Activated gamma-delta T cell treated with Interleukin-2 at 50 U/mL for 16 hours (primary cell): ENCODE results near the gene SYT12.
"Not testable (repeated sequence)": the region's sequence is repeated elsewhere in the genome, so short reads cannot be mapped to it uniquely, and the experiment has no call there.

Source experiments
- DNase-seq: peaks from one replicate; pipeline ENCODE4 v3.0.0-alpha.2; 2020

SYT12 gene, protein sequence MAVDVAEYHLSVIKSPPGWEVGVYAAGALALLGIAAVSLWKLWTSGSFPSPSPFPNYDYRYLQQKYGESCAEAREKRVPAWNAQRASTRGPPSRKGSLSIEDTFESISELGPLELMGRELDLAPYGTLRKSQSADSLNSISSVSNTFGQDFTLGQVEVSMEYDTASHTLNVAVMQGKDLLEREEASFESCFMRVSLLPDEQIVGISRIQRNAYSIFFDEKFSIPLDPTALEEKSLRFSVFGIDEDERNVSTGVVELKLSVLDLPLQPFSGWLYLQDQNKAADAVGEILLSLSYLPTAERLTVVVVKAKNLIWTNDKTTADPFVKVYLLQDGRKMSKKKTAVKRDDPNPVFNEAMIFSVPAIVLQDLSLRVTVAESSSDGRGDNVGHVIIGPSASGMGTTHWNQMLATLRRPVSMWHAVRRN

DNA sequence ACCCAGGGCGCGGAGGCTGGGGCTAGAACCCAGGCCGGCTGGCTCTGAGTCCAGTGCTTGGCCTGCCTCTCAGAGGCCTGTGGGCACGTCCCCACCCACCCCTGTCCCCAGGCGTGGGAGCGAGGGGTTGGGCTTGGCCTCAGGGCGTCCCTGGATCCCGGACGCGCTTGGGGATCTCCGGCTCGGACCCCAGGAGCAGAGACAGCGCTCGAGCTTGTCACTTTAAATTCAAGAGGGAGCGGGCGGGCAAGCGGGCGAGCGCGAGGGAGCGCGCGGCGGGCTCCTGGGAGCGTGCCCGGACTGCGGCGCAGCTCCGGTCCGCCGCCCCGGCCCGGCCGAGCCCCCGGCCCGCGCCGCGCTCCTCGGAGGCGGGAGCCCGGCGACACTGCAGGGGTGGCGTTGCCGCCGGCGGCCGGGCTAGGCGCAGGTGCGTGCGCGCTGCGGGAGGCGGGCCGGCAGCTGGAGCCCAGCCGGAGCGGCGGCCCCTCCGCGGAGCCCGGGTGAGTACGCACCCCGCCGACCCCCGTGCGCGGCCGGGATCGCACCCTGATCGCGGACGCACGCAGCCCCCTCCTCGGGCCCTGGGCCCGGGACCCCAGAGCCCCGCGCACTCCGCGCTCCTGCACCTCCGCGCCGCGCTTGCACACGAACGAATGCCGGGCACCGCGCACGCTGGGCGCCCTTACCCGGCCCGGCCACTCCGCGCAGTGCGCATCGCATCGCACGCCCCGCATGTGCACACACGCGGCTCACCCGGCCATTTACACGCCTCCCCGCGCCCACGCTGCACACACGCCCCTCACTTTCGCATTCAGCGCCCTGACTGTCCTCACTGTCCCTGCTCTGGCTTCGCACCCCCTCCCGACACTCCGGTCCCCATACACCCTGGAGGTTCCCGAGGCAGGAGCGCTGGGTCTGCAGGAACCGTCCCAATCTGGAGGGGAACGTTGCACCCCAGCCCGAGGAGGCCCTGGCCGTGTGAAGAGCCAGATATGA, at the start of gene SYT12:
Gene SYT12, plus strand, starts transcription at position 174 of the 996 bp plus-strand sequence. CDS start 7,011 bp downstream, outside the sequence.
- DNase-seq, result no peak

DNA sequence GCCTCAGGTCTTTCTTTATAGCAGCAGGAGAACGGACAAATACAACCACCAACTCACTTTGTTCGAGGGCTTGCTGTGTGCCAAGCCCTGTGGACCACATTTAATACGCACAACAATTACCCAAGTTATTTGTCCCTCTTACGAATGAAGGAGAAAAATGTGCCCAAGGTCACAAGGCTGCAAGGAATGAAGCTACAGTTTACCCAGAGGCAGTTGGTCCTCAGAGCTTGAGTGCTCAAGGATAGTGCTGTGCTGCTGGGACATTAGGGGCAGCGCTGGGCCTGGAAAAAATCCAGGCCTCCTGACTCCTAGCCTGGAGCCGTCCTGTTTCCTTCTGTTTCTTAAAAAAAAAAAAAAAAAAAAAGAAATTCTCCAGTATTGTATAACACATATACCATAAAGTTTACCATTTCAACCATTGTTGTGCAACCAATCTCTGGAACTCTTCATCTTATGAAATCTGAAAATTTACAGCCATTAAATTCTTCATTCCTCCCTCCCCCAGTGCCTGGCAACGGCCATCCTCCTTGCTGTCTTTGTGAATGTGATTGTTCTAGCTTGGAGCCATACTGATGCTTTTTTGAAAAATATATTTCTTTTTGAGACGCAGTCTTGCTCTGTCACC, 48.9 kb upstream of the SYT12 start:
- no peak for DNase-seq

DNA sequence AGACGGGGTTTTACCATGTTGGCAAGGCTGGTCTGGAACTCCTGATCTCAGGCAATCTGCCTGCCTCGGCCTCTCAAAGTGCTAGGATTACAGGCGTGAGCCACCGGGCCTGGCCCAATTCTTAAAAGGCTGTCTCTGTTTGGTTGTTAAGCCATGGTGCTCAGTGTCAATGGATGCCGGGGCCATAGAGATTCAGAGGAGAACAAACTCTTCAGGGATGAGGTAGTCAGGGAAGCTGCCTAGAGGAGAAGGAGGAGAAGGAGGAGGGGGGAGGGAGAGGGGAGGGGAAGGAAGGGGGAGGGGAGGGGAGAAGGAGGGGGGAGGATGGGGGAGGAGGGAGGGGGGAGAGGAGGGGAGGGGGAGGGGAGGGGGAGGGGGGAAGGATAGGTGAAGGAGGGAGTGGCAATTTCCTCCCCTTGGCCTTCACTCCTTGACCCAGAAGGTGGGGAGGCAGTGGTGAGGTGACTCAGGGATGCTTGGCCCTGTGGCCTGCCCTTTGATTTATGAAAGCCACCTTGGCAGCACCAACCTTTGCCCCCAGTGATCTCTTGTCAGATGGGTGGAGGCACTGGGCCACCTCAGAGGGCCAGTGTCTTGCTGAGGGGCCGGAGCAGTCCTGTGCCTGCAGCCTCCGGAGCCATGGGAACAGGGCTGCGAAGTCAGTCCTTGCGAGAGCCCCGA, 48.1 kb upstream of the SYT12 start, which contains the start of gene C11orf86:
Gene C11orf86, plus strand, starts transcription at position 581 of the 681 bp plus-strand sequence. Its CDS starts 59 bp downstream, at position 640.
- DNase-seq, result no peak

DNA sequence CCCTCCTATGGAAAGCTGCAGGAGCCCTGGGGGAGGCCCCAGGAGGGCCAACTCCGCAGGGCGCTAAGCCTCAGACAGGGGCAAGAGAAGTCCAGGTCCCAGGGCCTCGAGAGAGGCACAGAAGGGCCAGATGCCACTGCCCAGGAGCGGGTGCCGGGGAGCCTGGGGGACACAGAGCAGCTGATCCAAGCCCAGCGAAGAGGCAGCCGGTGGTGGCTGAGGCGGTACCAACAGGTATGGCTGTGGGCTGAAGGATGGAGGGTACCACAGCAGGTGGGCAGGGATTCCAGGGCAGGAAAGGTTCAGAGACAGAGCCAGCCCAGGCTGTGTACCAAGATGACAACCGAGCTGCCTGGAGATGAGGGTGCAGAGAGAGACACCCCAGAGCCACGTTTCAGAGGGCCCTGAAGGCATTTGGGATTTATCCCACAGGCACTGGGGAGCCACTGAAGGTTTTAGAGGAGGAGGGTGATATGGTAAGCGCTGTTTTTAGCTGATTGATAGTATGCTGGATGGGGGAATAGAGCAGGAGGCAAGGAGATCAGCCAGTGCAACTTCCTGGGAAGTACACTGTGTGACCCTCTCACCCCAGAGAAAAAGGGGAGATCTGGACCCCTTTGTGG, 47.4 kb upstream of the SYT12 start:
- no peak for DNase-seq

DNA sequence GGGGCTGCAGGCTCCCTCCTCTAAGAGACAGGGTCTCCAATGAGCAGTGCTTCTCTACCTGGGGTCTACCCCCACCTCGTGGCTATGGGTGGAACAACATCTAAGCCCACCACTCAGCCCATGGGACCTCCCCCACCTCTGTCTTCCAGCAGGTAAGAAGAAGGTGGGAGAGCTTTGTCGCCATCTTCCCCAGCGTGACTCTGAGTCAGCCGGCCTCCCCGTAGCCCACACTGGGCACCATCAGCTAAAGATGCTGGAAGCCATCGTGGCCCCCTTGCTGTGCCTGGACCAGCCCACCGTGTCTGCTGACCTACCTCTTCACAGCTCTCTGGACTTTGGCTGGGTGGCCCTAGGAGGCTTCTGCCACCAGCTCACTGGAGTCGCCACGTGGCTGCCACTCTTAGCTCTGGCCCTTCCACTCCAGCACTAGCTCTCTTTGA, 46.9 kb upstream of the SYT12 start:
- DNase-seq, result no peak

DNA sequence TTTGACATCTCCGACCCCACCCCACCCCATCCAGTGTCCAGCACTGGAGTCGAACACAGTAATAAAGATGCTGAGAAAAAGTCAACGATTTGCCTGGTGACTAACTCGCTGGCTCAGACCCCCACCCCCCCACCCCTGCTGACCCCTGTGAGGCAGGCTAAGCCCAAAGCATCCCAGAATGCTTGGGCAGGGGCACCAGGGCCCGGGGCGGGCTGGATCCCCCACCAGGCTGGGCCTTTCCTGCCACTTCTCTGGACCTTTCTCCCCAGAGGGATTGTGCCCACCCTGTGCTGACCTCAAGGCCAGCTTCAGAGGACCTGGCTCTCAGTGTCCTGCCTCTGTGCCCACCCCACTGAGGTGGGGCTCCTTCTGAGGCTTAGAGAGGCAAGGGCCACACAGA, 46.0 kb upstream of the SYT12 start:
- DNase-seq, result no peak

DNA sequence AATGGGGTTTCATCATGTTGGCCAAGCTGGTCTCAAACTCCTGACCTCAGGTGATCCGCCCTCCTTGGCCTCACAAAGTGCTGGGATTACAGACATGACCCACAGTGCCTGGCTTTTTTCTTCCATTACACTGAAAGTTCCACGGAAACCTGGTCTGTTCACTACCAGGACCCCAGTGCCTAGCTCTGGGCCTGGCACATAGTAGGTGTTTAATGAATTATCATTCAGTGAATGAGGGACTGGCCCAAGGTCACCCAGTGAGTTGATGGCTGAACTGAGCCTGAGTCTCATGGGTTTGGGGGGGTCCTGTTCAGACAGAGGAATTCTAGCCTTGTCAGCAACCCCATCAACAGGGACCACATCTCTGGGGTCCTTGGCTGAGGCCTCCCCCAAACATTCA, 44.7 kb upstream of the SYT12 start:
- DNase-seq, result no peak

DNA sequence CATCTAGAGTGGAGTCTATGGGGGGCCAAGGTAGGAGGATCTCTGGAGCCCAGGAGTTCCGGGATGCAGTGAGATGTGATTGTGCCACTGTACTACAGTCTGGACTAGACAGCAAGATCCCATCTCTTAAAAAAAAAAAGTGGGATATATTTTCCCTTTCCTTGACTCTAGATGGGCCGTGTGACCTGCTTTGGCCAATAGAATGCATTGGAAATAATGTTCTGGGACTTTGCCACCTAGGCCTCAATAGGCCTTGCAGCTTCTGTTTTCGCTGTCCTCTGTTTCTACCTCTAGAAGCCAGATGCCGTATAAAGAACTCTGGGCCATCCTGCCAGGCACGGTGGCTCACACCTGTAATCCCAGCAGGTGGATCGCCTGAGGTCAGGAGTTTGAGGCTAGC, 44.2 kb upstream of the SYT12 start:
- no peak for DNase-seq

DNA sequence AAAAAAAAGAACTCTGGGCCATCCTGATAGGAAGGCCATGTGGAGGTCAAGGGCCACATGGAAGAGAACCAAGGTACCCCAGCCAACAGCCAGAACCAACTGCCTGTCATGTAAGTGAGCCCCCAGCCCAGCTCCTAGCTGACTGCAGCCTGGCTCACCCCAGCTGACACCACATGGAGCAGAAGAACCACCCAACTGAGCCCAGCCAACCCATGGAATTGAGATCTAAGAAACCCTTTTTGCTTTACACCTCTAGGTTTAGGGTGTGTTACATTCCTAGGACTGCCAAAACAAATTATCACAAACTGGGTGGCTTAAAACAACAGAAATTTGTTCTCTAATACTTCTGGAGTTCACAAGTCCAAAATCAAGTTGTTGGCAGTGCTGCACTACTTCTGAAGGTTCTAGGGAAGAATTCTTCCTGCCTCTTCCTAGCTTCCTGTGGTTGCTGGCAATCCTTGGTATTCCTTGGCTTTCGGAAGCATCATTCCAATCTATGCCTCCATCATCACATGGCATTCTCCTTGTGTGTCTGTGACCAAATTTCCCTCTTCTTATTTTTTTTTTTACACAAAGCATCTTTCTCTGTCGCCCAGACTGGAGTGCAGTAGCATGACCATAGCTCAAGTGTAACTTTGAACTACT, 43.5 kb upstream of the SYT12 start:
- no peak for DNase-seq

DNA sequence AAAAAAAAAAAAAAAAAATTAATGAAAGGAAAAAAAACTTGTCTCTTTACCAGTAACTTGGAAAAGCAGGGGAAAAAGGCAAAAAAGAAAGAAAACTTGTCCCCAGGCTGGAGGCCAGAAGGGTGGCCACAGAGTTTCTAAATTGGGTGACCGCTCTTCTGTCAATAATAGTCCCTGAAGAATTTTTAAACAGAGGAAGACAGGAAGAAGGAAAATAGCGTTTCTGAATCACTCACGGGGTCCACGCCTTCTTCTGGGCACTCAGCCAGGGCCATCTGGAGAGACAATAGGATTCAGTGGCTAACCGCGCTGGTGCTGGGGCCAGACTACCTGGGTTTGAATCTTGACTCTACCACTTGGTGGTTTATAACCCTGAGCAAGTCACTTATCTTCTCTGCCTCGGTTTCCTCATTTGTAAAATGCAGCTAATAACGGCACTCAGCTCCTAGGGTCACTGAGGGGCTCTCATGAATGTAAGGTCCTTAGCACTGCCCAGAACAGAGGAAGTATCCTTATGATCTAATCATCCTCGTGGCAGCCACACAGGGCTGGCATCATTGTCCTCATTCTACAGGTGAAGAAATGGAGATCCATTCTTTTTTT, 40.9 kb upstream of the SYT12 start:
- DNase-seq, result peak; percentile 17

DNA sequence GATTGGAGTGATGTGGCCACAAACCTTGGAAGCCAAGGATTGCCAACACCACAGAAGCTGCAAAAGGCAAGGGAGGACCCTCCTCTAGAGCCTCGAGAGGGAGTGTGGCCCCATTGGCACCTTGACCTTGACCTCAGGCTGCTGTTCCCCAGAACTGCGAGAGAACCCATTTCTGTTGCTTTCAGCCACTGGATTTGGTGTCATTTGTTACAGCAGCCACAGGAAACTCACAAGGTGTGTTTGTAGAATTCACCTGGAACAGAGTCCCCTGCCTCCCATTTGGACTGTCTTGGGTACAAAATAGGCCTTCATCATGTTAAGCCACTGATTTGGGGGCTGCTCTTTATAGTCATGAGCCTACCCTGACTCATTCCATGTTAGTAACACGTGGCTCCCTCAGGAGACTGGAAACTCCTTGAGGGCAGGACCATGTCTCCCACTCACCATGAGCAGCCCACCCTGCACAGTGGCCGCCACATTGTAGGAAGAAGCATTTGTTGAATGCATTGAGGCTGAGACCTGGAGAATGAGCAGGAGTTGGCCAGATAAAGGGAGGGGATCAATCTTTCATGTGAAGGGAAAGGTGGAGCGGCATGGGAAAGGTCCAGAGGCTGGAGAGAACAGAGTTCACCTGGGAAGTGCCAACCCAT, 39.5 kb upstream of the SYT12 start:
- DNase-seq, result no peak

DNA sequence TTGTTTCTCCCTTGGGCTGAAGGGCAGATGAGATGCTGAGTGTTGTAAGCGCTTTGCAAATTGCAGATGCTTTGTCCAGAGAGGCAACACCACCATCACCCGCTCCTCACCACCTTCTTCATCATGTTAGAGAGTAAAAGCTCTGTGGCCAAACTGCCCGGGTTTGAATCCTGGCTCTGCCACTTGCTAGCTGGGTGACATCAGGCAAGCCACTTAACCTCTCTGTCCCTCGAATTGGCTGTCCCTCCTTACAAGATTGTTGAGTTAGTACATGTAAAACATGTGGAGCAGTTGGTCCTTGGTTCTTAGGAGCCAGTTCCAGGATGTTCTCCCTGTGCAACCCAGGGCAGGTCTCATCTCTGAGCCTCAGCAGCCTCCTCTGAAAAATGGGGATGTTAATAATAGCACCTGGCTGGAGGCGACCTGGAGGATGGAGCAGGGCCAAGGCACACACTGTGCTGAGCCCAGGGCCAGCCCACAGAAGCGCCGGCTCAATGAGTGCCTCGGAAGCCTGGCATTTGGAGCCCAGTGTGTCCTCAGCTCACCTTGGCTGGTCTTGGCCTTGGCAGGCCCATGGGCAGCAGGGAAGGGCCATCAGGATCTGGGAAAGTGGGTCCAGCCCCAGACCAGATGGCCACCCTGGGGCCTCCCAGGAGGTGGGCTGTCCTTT, 37.3 kb upstream of the SYT12 start:
- no peak for DNase-seq

DNA sequence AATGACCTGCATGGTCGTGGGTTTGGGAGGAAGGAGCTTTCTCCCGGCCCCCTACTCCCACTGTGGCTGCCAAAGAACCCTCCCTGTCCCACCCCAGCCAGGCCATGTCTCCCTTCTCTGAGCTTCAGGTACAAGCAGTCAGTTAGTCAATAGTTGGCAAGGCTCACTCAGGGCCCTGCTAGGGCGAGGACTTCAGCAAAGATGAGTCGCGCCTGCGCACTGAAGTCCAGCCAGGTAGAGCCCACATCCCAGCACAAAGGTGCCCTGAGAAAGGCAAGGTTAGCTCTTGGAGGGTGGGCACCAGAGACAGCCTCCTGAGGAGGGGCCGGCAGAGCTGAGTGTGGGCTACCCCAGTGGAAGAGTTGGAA, 36.8 kb upstream of the SYT12 start:
- DNase-seq, result no peak

DNA sequence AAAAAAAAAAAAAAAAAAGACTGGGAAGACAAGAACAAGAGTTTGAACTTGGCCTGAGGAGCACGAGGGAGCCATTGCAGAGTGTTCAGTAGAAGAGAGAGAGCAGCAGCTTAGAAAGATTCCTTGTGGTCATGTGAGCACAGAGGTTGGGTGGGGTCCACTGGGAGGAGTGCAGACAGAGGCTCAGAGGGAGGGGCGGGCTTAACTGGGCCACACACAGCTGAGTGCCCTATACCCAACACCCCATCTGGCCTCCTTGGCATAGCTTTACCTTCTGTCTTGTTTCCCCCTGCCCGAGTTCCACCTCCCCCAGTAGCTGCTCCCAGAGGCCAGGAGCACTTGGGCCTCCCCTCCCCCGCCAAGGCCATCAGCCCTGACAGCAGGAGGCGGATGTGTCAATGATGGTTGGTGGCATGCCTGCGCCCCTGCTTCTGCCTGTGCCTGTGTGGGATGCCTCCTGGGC, 35.7 kb upstream of the SYT12 start:
- no peak for DNase-seq

DNA sequence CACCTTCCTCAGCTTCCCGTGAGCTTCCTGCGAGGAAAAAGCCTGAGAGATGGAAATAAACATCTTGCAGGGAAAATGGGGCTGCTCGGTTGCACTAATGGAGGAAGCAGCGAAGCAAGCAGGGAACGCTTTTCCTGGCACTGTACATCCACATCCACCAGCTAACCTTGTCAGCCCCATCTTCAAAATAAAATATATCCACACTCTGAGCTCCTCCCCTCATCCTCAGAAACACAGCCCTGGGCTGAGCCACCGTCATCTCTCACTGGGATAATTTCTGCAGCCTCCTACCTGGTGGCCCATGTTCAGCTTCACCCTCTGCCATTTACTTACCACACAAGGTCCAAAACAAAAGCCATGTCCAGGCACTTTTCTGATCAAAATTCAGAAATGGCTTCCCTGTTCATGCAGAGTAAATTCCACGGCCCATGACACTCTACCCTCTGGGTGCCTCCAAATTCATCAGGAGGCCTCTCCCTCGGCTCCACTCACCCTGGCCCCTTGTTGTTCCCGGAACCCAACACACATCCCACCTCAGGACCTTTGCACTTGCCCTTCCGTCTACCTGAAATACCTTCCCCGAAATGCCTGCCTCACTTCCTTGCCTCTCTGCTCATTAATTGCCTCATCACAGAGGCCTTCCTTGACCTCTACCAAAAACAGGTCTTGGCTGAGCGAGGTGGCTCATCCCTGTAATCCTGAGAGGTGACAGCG, 34.9 kb upstream of the SYT12 start:
- no peak for DNase-seq

DNA sequence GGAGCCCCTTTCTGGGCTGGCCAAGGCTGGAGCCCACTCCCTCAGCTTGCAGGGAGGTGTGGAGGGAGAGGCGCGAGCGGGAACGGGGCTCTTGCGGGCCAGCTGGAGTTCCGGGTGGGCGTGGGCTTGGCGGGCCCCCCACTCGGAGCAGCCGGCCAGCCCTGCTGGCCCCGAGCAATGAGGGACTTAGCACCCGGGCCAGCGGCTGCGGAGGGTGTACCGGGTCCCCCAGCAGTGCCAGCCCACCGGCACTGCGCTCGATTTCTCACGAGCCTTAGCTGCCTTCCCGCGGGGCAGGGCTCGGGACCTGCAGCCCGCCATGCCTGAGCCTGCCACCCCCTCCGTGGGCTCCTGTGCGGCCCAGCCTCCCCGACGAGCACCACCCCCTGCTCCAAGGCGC, 34.2 kb upstream of the SYT12 start:
- not testable (repeated sequence) for DNase-seq

DNA sequence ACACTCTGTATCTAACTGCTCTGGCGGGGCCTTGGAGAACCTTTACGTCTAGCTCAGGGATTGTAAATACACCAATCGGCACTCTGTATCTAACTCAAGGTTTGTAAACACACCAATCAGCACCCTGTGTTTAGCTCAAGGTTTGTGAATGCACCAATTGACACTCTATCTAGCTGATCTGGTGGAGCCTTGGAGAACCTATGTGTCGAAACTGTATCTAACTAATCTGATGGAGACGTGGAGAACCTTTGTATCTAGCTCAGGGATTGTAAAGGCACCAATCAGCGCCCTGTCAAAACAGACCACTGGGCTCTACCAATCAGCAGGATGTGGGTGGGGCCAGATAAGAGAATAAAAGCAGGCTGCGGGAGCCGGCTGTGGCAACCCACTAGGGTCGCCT, 33.6 kb upstream of the SYT12 start:
- DNase-seq, result not testable (repeated sequence)

DNA sequence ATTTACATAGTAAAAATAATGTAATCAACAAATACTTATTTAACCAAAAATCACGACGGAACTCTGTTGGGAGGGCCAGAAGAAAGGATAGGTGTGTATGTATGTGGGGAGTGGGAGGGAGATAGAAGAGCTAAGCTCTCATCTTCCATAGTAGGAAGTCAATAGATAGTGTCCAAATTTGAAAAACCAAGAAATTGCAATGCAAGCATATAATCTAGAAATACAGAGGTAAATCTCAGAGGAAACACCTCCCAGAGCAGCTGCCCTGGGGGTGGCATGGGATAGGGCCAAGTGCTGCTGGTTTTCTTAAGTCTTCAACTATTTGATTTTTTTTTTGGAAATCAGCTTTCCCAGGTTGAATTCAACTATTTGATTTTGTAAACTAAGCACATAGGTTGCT, 30.9 kb upstream of the SYT12 start:
- no peak for DNase-seq

DNA sequence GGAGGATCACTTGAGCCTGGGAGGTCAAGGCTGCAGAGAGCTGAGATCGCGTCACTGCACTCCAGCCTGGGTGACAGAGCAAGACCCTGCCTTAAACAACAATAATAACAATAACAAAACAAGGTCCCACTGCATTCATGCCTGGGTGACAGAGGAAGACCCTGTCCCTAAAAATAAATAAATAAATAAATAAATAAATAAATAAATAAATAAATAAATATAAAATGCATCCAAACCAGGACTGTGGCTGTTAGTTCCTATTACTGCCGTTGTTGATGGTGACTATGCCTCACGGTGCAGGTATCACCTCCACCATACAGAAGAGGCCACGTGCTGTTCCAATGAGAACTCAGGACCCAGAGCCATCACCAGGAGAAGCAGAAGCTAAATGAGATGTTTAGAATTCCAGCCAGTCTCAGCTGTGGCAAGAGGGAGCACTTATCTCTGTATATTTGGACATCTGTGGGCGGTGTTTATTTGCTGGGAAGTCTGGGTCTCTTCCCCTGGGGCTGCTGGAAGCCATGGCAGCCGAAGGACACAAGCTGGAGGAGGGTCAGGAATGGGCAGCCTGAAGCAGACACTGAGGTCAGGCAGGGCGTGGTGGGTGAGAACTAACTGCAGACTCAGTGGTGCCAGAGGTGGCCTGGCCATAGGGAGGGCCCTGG, 26.2 kb upstream of the SYT12 start:
- no peak for DNase-seq
